Loucy (cell line): ENCODE data around the gene ASPM.

Experiments used
- EZH2phosphoT487 ChIP-seq: fragments of 200-600 bp; IDR thresholded peaks from 2 replicates; pipeline ENCODE4 v1.6.1; 2018; ENCODE audit warnings: antibody characterized with exemption, mild to moderate bottlenecking, moderate library complexity, borderline replicate concordance
- TF ChIP-seq, protein P1 (sequence below): fragments of 200-600 bp; sonication (generic); conservative IDR thresholded peaks from 2 replicates; pipeline ENCODE4 v1.5.1; 2014; ENCODE audit warnings: mild to moderate bottlenecking, antibody characterized with exemption, low read length

DNA sequence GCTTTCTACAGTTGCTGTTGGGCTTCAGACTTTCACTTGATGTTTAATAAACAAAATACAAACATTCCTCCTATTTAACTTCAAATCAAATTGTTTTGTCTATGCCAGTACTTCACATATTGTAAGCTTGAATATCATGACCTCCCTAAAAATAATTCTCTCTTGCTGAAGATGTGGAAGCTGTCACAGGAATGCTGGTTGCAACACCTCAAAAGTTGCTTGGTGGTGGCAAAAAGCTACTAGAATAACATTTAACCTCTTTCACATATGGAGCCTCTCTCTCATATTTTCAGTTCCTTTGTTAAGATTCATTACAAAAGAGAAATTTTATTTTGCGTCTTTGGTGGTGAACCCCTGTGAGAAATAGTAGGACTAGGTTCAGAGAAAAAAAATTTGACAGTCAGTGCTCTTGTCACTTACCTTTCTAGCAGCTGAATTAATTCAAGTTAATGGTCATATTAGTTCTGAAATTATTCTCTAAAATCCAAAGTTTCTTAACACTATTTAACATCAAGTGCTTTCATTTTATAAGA is 53.9 kb downstream of the ASPM start:
- TF ChIP-seq, protein P1, sequence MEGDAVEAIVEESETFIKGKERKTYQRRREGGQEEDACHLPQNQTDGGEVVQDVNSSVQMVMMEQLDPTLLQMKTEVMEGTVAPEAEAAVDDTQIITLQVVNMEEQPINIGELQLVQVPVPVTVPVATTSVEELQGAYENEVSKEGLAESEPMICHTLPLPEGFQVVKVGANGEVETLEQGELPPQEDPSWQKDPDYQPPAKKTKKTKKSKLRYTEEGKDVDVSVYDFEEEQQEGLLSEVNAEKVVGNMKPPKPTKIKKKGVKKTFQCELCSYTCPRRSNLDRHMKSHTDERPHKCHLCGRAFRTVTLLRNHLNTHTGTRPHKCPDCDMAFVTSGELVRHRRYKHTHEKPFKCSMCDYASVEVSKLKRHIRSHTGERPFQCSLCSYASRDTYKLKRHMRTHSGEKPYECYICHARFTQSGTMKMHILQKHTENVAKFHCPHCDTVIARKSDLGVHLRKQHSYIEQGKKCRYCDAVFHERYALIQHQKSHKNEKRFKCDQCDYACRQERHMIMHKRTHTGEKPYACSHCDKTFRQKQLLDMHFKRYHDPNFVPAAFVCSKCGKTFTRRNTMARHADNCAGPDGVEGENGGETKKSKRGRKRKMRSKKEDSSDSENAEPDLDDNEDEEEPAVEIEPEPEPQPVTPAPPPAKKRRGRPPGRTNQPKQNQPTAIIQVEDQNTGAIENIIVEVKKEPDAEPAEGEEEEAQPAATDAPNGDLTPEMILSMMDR = no peak
- TF ChIP-seq EZH2phosphoT487 = no peak
